PC-9 (cell line): ENCODE measurements around the gene AGAP1.

ENCODE experiments used
- EZH2 ChIP-seq: fragments of 200-600 bp; sonication (generic); IDR thresholded peaks from 2 replicates; pipeline ENCODE4 v1.8.0; 2017; ENCODE audit warnings: antibody characterized with exemption, low read depth
- TF ChIP-seq, protein P1 (sequence below): fragments of 200-600 bp; sonication (generic); conservative IDR thresholded peaks from 2 replicates; pipeline ENCODE4 v1.6.1; 2017; ENCODE audit warnings: mixed run types, antibody characterized with exemption, mild to moderate bottlenecking, moderate library complexity

DNA sequence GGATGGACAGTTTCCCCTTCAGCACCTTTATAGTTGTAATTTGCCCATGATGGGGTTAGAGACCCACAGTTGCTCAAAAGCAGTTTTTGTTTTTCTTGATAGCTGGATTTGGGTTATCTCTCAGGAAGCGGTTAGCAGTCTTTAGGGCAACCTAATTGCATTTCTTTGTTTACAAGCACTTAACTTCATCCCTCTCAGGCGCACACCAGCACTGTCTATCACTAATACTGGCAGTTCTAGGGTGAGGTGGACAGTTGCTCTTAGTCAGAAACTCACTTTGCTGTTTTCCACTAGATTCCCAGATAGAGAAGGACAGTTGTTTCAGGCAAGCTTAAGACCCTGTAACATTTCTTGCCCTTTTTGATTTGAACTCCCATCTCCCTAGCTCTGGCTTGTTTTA, 146.0 kb downstream of the AGAP1 start:
- TF ChIP-seq, protein P1, sequence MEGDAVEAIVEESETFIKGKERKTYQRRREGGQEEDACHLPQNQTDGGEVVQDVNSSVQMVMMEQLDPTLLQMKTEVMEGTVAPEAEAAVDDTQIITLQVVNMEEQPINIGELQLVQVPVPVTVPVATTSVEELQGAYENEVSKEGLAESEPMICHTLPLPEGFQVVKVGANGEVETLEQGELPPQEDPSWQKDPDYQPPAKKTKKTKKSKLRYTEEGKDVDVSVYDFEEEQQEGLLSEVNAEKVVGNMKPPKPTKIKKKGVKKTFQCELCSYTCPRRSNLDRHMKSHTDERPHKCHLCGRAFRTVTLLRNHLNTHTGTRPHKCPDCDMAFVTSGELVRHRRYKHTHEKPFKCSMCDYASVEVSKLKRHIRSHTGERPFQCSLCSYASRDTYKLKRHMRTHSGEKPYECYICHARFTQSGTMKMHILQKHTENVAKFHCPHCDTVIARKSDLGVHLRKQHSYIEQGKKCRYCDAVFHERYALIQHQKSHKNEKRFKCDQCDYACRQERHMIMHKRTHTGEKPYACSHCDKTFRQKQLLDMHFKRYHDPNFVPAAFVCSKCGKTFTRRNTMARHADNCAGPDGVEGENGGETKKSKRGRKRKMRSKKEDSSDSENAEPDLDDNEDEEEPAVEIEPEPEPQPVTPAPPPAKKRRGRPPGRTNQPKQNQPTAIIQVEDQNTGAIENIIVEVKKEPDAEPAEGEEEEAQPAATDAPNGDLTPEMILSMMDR, result no peak
- TF ChIP-seq EZH2, result no peak
